Thoracic aorta (tissue), 2 donors: Measurements from ENCODE around the gene PLXDC2. TPM values are rescaled to one million over a fixed set of nuclear protein-coding genes. Genes with fewer than 3 reads are reported as not detected.
A peak's percentile ranks its signal among the peaks of the same experiment; 100 is the strongest.

Experiments
- ATAC-seq: fragments of 150-250 bp; one replicate; pipeline ENCODE4 v1.8.0; 2017; ENCODE audit warnings: low read depth; ENCODE audit not compliant: insufficient number of reproducible peaks, low FRiP score
- DNase-seq: peaks from one replicate; pipeline ENCODE4 v3.0.0-alpha.2; 2020; ENCODE audit warnings: low spot score
- H3K27ac ChIP-seq, 2 donors: fragments of 200-600 bp; sonication (generic); 1 replicate in 1 of 2; 2 replicates in 1 of 2; pipeline ENCODE4 v1.5.1; 2016; ENCODE audit warnings: mild to moderate bottlenecking in 2 of 2, moderate library complexity in 2 of 2
- H3K27me3 ChIP-seq: fragments of 200-600 bp; sonication (generic); replicated peaks from 2 replicates; pipeline ENCODE4 v1.6.0; 2016; ENCODE audit warnings: mild to moderate bottlenecking; ENCODE audit not compliant: insufficient read depth
- H3K36me3 ChIP-seq: fragments of 200-600 bp; sonication (generic); one replicate; pipeline ENCODE4 v1.5.1; 2016
- H3K4me1 ChIP-seq, 2 donors: fragments of 200-600 bp; sonication (generic); 1 replicate in 1 of 2; 2 replicates in 1 of 2; pipeline versions ENCODE4 v1.5.1 to v1.6.0; 2016; ENCODE audit warnings: low read depth in 2 of 2, mild to moderate bottlenecking in 1 of 2; ENCODE audit not compliant: control insufficient read depth in 1 of 2
- H3K4me3 ChIP-seq: fragments of 200-600 bp; sonication (generic); 2 replicates; pipeline ENCODE4 v1.5.1; 2016; ENCODE audit warnings: mild to moderate bottlenecking
- H3K9me3 ChIP-seq: fragments of 200-600 bp; sonication (generic); 2 replicates; pipeline ENCODE4 v1.5.1; 2016
- CTCF ChIP-seq: fragments of 200-600 bp; sonication (generic); IDR thresholded peaks from one replicate; pipeline ENCODE4 v1.5.1; 2019; ENCODE audit warnings: antibody characterized with exemption
- total RNA-seq, 2 donors: library from RNA; depleted of rRNA; stranded (reverse); fragments of >200 nt; gene quantifications; one replicate each; pipeline versions ENCODE4 v1.1.0 to v1.2.3, GENCODE V29; 2016

Gene PLXDC2
- total RNA-seq, 2 donors from 2014 or later: 105 to 155 TPM

GRCh38 chr10:19915125-19915524 is 98.9 kb downstream of the PLXDC2 start:
- Histone ChIP-seq H3K27me3 (no peaks in the 10 kb centered on the region), H3K27ac (no peak overlapping the region), H3K4me3 (no peak overlapping the region), H3K36me3 (no peaks in the 10 kb centered on the region), H3K4me1 (peaks cover 21 to 53% of the 10 kb centered on the region in 2 donors), H3K9me3 (no peaks in the 10 kb centered on the region)
- ATAC-seq (no peak), DNase-seq (no peak)
- TF ChIP-seq CTCF: no peak

- TF ChIP-seq CTCF: no peak
- Histone ChIP-seq H3K4me3 (no peak overlapping the region), H3K9me3 (no peaks in the 10 kb centered on the region), H3K27ac (no peak overlapping the region), H3K36me3 (no peaks in the 10 kb centered on the region), H3K27me3 (no peaks in the 10 kb centered on the region), H3K4me1 (peaks cover 26 to 58% of the 10 kb centered on the region in 2 donors)
- no peak for ATAC-seq
- no peak for DNase-seq
Measured at GRCh38 chr10:19915816-19916215, 99.6 kb downstream of the PLXDC2 start.

GRCh38 chr10:19917751-19918478 is 101.7 kb downstream of the PLXDC2 start:
- H3K4me3 ChIP-seq: no peak overlapping the region
- DNase-seq (no peak), ATAC-seq (no peak)
- no peak for TF ChIP-seq CTCF
- H3K36me3 ChIP-seq: no peaks in the 10 kb centered on the region
- H3K9me3 ChIP-seq: no peaks in the 10 kb centered on the region
- peaks cover 35 to 67% of the 10 kb centered on the region in 2 donors for H3K4me1 ChIP-seq
- H3K27ac ChIP-seq: peak overlapping the region in 1 of 2 donors; percentile 56
- no peaks in the 10 kb centered on the region for H3K27me3 ChIP-seq

GRCh38 chr10:19918794-19919193 is 102.6 kb downstream of the PLXDC2 start:
- DNase-seq (no peak), ATAC-seq (no peak)
- Histone ChIP-seq H3K36me3 (no peaks in the 10 kb centered on the region), H3K27me3 (no peaks in the 10 kb centered on the region), H3K9me3 (no peaks in the 10 kb centered on the region), H3K4me1 (peaks cover 38 to 72% of the 10 kb centered on the region in 2 donors), H3K4me3 (no peak overlapping the region), H3K27ac (no peak overlapping the region)
- no peak for TF ChIP-seq CTCF

GRCh38 chr10:19919671-19920070 is 103.4 kb downstream of the PLXDC2 start:
- no peak for DNase-seq
- H3K27me3 ChIP-seq: no peaks in the 10 kb centered on the region
- no peak for ATAC-seq
- no peak for TF ChIP-seq CTCF
- no peak overlapping the region for H3K4me3 ChIP-seq
- H3K27ac ChIP-seq: peak overlapping the region; percentile 27 to 81
- peaks cover 43 to 81% of the 10 kb centered on the region in 2 donors for H3K4me1 ChIP-seq
- H3K36me3 ChIP-seq: no peaks in the 10 kb centered on the region
- no peaks in the 10 kb centered on the region for H3K9me3 ChIP-seq
